SH-SY5Y (cell line): ENCODE results near the gene MRPL10.

Source experiments
- GATA2 ChIP-seq: IDR thresholded peaks from 2 replicates; pipeline ENCODE4 v1.6.1; 2011; ENCODE audit warnings: mild to moderate bottlenecking, low read depth, low read length
- GATA3 ChIP-seq: IDR thresholded peaks from 2 replicates; pipeline ENCODE4 v1.6.1; 2011; ENCODE audit warnings: low read depth, mild to moderate bottlenecking, low read length, moderate library complexity

GRCh38 chr17:47806913-47807255, 24.5 kb downstream of the MRPL10 start:
- no peak for TF ChIP-seq GATA3
- no peak for TF ChIP-seq GATA2
